WI38 (cell line): Measurements from ENCODE around the gene KRT76.

Source experiments
- H3K4me3 ChIP-seq: 2 replicates; pipeline ENCODE4 v1.5.1; 2011; ENCODE audit warnings: low read depth, mild to moderate bottlenecking, control low read depth, low read length
- CTCF ChIP-seq: IDR thresholded peaks from 2 replicates; pipeline ENCODE4 v1.5.1; 2012; ENCODE audit warnings: low read depth, mild to moderate bottlenecking, control low read depth, low read length

The KRT76 gene

GRCh38 chr12:52821071-52821730 lies 44.1 kb upstream of the KRT76 start:
- H3K4me3 ChIP-seq = no peak overlapping the region
- TF ChIP-seq CTCF = no peak

- no peak for TF ChIP-seq CTCF
- no peak overlapping the region for H3K4me3 ChIP-seq
Observed at GRCh38 chr12:52820521-52820920, 43.4 kb upstream of the KRT76 start.

GRCh38 chr12:52819731-52820510 lies 42.8 kb upstream of the KRT76 start:
- TF ChIP-seq CTCF = no peak
- no peak overlapping the region for H3K4me3 ChIP-seq

GRCh38 chr12:52818887-52819420 lies 41.8 kb upstream of the KRT76 start:
- TF ChIP-seq CTCF = no peak
- H3K4me3 ChIP-seq = no peak overlapping the region

GRCh38 chr12:52818388-52818787 lies 41.2 kb upstream of the KRT76 start:
- no peak overlapping the region for H3K4me3 ChIP-seq
- TF ChIP-seq CTCF = no peak

- no peak overlapping the region for H3K4me3 ChIP-seq
- no peak for TF ChIP-seq CTCF
Observed at GRCh38 chr12:52817699-52818238, 40.6 kb upstream of the KRT76 start.

GRCh38 chr12:52817003-52817698 lies 40.0 kb upstream of the KRT76 start:
- no peak for TF ChIP-seq CTCF
- no peak overlapping the region for H3K4me3 ChIP-seq
